GM23248 (cell line): ENCODE data around the gene TRIO.

ENCODE experiments used
- EZH2 ChIP-seq: fragments of 200-600 bp; sonication (generic); IDR thresholded peaks from 2 replicates; pipeline ENCODE4 v1.6.1; 2018; ENCODE audit warnings: antibody characterized with exemption, mild to moderate bottlenecking; ENCODE audit not compliant: insufficient read depth, poor library complexity, severe bottlenecking
- EZH2phosphoT487 ChIP-seq: fragments of 200-600 bp; sonication (generic); IDR thresholded peaks from 2 replicates; pipeline ENCODE4 v1.6.1; 2018; ENCODE audit warnings: antibody characterized with exemption, moderate library complexity, mild to moderate bottlenecking, low read depth; ENCODE audit not compliant: insufficient read depth

GRCh38 chr5:14295610-14296009, 152.5 kb downstream of the TRIO start:
- TF ChIP-seq EZH2 (no peak), EZH2phosphoT487 (no peak)
